GM23338 (cell line): ENCODE results near the gene ANGPTL3. TPM values are rescaled to one million over a fixed set of nuclear protein-coding genes. Genes with fewer than 3 reads are reported as not detected.

ENCODE experiments used
- ATAC-seq: fragments of 200-7000 bp; cut with Tn5 transposase; 3 replicates; pipeline ENCODE4 v1.9.1; 2020
- DNase-seq: peaks from one replicate; pipeline ENCODE4 v3.0.0-alpha.2; 2015; ENCODE audit warnings: low spot score
- H2AFZ ChIP-seq: fragments of 200-600 bp; sonication (generic); 2 replicates; pipeline ENCODE4 v1.8.0; 2016; ENCODE audit warnings: antibody characterized with exemption, mild to moderate bottlenecking, moderate library complexity
- H3F3A ChIP-seq: fragments of 200-600 bp; sonication (generic); replicated peaks from 2 replicates; pipeline ENCODE4 v1.8.0; 2017; ENCODE audit warnings: antibody characterized with exemption, mixed run types, low read depth
- H3K27ac ChIP-seq: fragments of 200-600 bp; sonication (generic); 2 replicates; pipeline ENCODE4 v1.6.1; 2016; ENCODE audit warnings: low read depth
- H3K27me3 ChIP-seq: fragments of 200-600 bp; sonication (generic); 2 replicates; pipeline ENCODE4 v1.8.0; 2016; ENCODE audit warnings: mild to moderate bottlenecking, mixed run types, moderate library complexity; ENCODE audit not compliant: insufficient read depth
- H3K36me3 ChIP-seq: fragments of 200-600 bp; sonication (generic); 2 replicates; pipeline ENCODE4 v1.8.0; 2016; ENCODE audit warnings: mild to moderate bottlenecking; ENCODE audit not compliant: insufficient read depth
- H3K4me1 ChIP-seq: fragments of 200-600 bp; sonication (generic); 2 replicates; pipeline ENCODE4 v1.8.0; 2016; ENCODE audit warnings: mild to moderate bottlenecking, moderate library complexity; ENCODE audit not compliant: insufficient read depth
- H3K4me2 ChIP-seq: fragments of 200-600 bp; sonication (generic); 2 replicates; pipeline ENCODE4 v1.7.1; 2017; ENCODE audit warnings: mixed run types
- H3K4me3 ChIP-seq: fragments of 200-600 bp; sonication (generic); 2 replicates; pipeline ENCODE4 v1.6.1; 2016; ENCODE audit warnings: mixed run types
- H3K79me2 ChIP-seq: fragments of 200-600 bp; sonication (generic); replicated peaks from 2 replicates; pipeline ENCODE4 v1.8.0; 2017; ENCODE audit warnings: mild to moderate bottlenecking; ENCODE audit not compliant: insufficient read depth
- H3K9me2 ChIP-seq: fragments of 200-600 bp; sonication (generic); 2 replicates; pipeline ENCODE4 v1.8.0; 2017; ENCODE audit not compliant: insufficient read depth
- H4K20me1 ChIP-seq: fragments of 200-600 bp; sonication (generic); replicated peaks from 2 replicates; pipeline ENCODE4 v1.8.0; 2017; ENCODE audit warnings: mild to moderate bottlenecking; ENCODE audit not compliant: insufficient read depth
- H3K27ac Mint-ChIP-seq: 2 replicates; pipeline ENCODE4 v1.8.0; 2020; ENCODE audit warnings: inconsistent platforms, mild to moderate bottlenecking, moderate library complexity, mixed read lengths
- H3K27me3 Mint-ChIP-seq: 3 replicates; pipeline ENCODE4 v1.8.0; 2022; ENCODE audit warnings: low read depth, mild to moderate bottlenecking, moderate library complexity, mixed read lengths, inconsistent platforms; ENCODE audit not compliant: insufficient read depth, poor library complexity
- H3K36me3 Mint-ChIP-seq: 3 replicates; pipeline ENCODE4 v1.8.0; 2021; ENCODE audit warnings: low read depth, mild to moderate bottlenecking, inconsistent platforms, moderate library complexity, mixed read lengths
- H3K4me1 Mint-ChIP-seq: 3 replicates; pipeline ENCODE4 v1.8.0; 2020; ENCODE audit warnings: mild to moderate bottlenecking, inconsistent platforms, mixed read lengths
- H3K4me3 Mint-ChIP-seq: 3 replicates; pipeline ENCODE4 v1.8.0; 2021; ENCODE audit warnings: moderate library complexity, mild to moderate bottlenecking, inconsistent platforms, mixed read lengths
- H3K9me3 Mint-ChIP-seq: 3 replicates; pipeline ENCODE4 v1.8.0; 2020; ENCODE audit warnings: moderate library complexity, mild to moderate bottlenecking, inconsistent platforms, mixed read lengths
- CREB1 ChIP-seq: fragments of 250-450 bp; sonication (Bioruptor Pico); IDR thresholded peaks from 2 replicates; pipeline ENCODE4 v1.5.0; 2020; ENCODE audit warnings: low read depth, mild to moderate bottlenecking, moderate library complexity
- EZH2phosphoT487 ChIP-seq: fragments of 200-600 bp; sonication (generic); IDR thresholded peaks from one replicate; pipeline ENCODE4 v1.8.1; 2018; ENCODE audit warnings: antibody characterized with exemption; ENCODE audit not compliant: unreplicated experiment
- JUNB ChIP-seq: IDR thresholded peaks from one replicate; pipeline ENCODE4 v1.6.1; 2016; ENCODE audit warnings: antibody characterized with exemption; ENCODE audit not compliant: unreplicated experiment
- NANOG ChIP-seq: IDR thresholded peaks from 2 replicates; pipeline ENCODE4 v1.6.1; 2016; ENCODE audit warnings: antibody characterized with exemption, borderline replicate concordance
- POLR2AphosphoS5 ChIP-seq: IDR thresholded peaks from 2 replicates; pipeline ENCODE4 v1.6.1; 2016; ENCODE audit warnings: antibody characterized with exemption, low read depth
- REST ChIP-seq: IDR thresholded peaks from one replicate; pipeline ENCODE4 v1.6.1; 2018; ENCODE audit warnings: antibody characterized with exemption; ENCODE audit not compliant: unreplicated experiment
- STAT1 ChIP-seq: IDR thresholded peaks from one replicate; pipeline ENCODE4 v1.6.1; 2016; ENCODE audit warnings: antibody characterized with exemption; ENCODE audit not compliant: unreplicated experiment
- ZNF114 ChIP-seq: fragments of 250-450 bp; sonication (Bioruptor Pico); IDR thresholded peaks from 2 replicates; pipeline ENCODE4 v1.5.0; 2020; ENCODE audit warnings: mild to moderate bottlenecking, moderate library complexity
- ZNF331 ChIP-seq: fragments of 250-450 bp; sonication (Bioruptor Pico); IDR thresholded peaks from 2 replicates; pipeline ENCODE4 v1.5.0; 2020; ENCODE audit warnings: low read depth, mild to moderate bottlenecking, moderate library complexity
- polyA plus RNA-seq: library from polyadenylated mRNA; unstranded; fragments of >200 nt; fragmentation: Nextera tagmentation; extraction: Ambion mirVana; gene quantifications from 2 replicates; pipeline ENCODE4 v1.2.1, GENCODE V29; 2016
- total RNA-seq: library from RNA; depleted of rRNA; stranded (reverse); fragments of >200 nt; shearing (Covaris generic); gene quantifications from 2 replicates; pipeline ENCODE4 v1.2.3, GENCODE V29; 2014
- TF ChIP-seq, protein P1 (sequence below): IDR thresholded peaks from 2 replicates; pipeline ENCODE4 v1.6.1; 2016; ENCODE audit warnings: antibody characterized with exemption
- TF ChIP-seq, protein P2 (sequence below), 2 experiments: fragments of 200-600 bp in 1 of 2; sonication (generic) in 1 of 2; conservative IDR thresholded peaks; 2 replicates each; pipeline versions ENCODE4 v1.5.1 to v1.6.1; 2016 to 2017; ENCODE audit warnings: antibody characterized with exemption in 2 of 2, low read depth in 2 of 2, mild to moderate bottlenecking in 2 of 2, moderate library complexity in 1 of 2
- TF ChIP-seq, protein P3 (sequence below): fragments of 250-450 bp; sonication (Bioruptor Pico); IDR thresholded peaks from 2 replicates; pipeline ENCODE4 v1.5.0; 2020; ENCODE audit warnings: mild to moderate bottlenecking, moderate library complexity

Gene ANGPTL3
- total and polyA plus RNA-seq, 2 experiments from 2014 or later = 0.16 TPM; not detected in 1

DNA sequence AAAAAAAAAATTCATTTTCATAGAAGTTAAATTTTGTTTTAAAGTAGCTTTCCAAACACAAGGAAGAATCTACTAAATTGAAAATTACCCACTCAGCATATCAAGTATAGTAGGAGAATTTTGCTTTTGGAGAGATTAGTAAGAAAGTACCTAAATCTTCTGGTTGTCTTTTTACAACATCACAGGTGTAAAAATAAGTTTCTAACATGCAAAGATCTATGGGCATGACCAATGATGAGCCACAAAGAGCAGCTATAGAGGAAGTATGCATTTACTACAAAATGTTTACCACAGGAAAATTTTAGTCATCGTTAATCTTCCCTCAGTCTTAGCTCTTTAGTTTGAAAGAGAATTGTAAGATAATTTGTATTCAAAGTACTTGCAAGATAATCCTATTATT lies 28.1 kb downstream of the ANGPTL3 start:
- Histone ChIP-seq H3K9me2 (no peaks in the 10 kb centered on the region), H3F3A (no peaks in the 10 kb centered on the region), H2AFZ (no peak overlapping the region), H3K27ac (no peak overlapping the region), H3K4me3 (no peak overlapping the region), H3K79me2 (no peaks in the 10 kb centered on the region), H3K36me3 (no peaks in the 10 kb centered on the region), H3K4me2 (no peak overlapping the region), H4K20me1 (no peaks in the 10 kb centered on the region), H3K27me3 (no peaks in the 10 kb centered on the region), H3K4me1 (no peaks in the 10 kb centered on the region)
- Mint-ChIP-seq H3K27ac (no peak overlapping the region), H3K4me1 (peaks cover 9% of the 10 kb centered on the region; the same call in 2 of the 3 replicates), H3K36me3 (no peaks in the 10 kb centered on the region), H3K27me3 (no peaks in the 10 kb centered on the region), H3K4me3 (no peak overlapping the region), H3K9me3 (no peaks in the 10 kb centered on the region)
- TF ChIP-seq JUNB (no peak), ZNF331 (no peak), STAT1 (no peak), ZNF114 (no peak), NANOG (no peak), REST (no peak), POLR2AphosphoS5 (no peak), EZH2phosphoT487 (no peak), CREB1 (CRISPR knock-in tag) (no peak)
- TF ChIP-seq, protein P1, sequence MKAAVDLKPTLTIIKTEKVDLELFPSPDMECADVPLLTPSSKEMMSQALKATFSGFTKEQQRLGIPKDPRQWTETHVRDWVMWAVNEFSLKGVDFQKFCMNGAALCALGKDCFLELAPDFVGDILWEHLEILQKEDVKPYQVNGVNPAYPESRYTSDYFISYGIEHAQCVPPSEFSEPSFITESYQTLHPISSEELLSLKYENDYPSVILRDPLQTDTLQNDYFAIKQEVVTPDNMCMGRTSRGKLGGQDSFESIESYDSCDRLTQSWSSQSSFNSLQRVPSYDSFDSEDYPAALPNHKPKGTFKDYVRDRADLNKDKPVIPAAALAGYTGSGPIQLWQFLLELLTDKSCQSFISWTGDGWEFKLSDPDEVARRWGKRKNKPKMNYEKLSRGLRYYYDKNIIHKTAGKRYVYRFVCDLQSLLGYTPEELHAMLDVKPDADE = no peak
- TF ChIP-seq, protein P2, sequence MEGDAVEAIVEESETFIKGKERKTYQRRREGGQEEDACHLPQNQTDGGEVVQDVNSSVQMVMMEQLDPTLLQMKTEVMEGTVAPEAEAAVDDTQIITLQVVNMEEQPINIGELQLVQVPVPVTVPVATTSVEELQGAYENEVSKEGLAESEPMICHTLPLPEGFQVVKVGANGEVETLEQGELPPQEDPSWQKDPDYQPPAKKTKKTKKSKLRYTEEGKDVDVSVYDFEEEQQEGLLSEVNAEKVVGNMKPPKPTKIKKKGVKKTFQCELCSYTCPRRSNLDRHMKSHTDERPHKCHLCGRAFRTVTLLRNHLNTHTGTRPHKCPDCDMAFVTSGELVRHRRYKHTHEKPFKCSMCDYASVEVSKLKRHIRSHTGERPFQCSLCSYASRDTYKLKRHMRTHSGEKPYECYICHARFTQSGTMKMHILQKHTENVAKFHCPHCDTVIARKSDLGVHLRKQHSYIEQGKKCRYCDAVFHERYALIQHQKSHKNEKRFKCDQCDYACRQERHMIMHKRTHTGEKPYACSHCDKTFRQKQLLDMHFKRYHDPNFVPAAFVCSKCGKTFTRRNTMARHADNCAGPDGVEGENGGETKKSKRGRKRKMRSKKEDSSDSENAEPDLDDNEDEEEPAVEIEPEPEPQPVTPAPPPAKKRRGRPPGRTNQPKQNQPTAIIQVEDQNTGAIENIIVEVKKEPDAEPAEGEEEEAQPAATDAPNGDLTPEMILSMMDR (conservative IDR thresholded peaks at IDR 0.05; ENCODE audit: low read depth in 2 of 2) = no peak
- no peak for DNase-seq
- no peak for ATAC-seq

GRCh38 chr1:62628506-62628905 lies 31.2 kb downstream of the ANGPTL3 start:
- Histone ChIP-seq H3K27ac (no peak overlapping the region), H3K4me1 (no peaks in the 10 kb centered on the region), H2AFZ (no peak overlapping the region), H3F3A (no peaks in the 10 kb centered on the region), H3K4me2 (no peak overlapping the region), H3K27me3 (no peaks in the 10 kb centered on the region), H3K79me2 (no peaks in the 10 kb centered on the region), H3K4me3 (no peak overlapping the region), H4K20me1 (no peaks in the 10 kb centered on the region), H3K9me2 (no peaks in the 10 kb centered on the region), H3K36me3 (peaks cover 5% of the 10 kb centered on the region; the same call in 1 of the 2 replicates)
- DNase-seq (no peak), ATAC-seq (no peak)
- no peaks in the 10 kb centered on the region for H3K9me3 Mint-ChIP-seq
- H3K36me3 Mint-ChIP-seq = peaks cover 5% of the 10 kb centered on the region; the same call in 2 of the 3 replicates
- H3K27ac Mint-ChIP-seq = no peak overlapping the region
- peaks cover 4% of the 10 kb centered on the region; the same call in 1 of the 3 replicates for H3K4me1 Mint-ChIP-seq
- no peaks in the 10 kb centered on the region for H3K27me3 Mint-ChIP-seq
- H3K4me3 Mint-ChIP-seq = no peak overlapping the region
- TF ChIP-seq, protein P3, sequence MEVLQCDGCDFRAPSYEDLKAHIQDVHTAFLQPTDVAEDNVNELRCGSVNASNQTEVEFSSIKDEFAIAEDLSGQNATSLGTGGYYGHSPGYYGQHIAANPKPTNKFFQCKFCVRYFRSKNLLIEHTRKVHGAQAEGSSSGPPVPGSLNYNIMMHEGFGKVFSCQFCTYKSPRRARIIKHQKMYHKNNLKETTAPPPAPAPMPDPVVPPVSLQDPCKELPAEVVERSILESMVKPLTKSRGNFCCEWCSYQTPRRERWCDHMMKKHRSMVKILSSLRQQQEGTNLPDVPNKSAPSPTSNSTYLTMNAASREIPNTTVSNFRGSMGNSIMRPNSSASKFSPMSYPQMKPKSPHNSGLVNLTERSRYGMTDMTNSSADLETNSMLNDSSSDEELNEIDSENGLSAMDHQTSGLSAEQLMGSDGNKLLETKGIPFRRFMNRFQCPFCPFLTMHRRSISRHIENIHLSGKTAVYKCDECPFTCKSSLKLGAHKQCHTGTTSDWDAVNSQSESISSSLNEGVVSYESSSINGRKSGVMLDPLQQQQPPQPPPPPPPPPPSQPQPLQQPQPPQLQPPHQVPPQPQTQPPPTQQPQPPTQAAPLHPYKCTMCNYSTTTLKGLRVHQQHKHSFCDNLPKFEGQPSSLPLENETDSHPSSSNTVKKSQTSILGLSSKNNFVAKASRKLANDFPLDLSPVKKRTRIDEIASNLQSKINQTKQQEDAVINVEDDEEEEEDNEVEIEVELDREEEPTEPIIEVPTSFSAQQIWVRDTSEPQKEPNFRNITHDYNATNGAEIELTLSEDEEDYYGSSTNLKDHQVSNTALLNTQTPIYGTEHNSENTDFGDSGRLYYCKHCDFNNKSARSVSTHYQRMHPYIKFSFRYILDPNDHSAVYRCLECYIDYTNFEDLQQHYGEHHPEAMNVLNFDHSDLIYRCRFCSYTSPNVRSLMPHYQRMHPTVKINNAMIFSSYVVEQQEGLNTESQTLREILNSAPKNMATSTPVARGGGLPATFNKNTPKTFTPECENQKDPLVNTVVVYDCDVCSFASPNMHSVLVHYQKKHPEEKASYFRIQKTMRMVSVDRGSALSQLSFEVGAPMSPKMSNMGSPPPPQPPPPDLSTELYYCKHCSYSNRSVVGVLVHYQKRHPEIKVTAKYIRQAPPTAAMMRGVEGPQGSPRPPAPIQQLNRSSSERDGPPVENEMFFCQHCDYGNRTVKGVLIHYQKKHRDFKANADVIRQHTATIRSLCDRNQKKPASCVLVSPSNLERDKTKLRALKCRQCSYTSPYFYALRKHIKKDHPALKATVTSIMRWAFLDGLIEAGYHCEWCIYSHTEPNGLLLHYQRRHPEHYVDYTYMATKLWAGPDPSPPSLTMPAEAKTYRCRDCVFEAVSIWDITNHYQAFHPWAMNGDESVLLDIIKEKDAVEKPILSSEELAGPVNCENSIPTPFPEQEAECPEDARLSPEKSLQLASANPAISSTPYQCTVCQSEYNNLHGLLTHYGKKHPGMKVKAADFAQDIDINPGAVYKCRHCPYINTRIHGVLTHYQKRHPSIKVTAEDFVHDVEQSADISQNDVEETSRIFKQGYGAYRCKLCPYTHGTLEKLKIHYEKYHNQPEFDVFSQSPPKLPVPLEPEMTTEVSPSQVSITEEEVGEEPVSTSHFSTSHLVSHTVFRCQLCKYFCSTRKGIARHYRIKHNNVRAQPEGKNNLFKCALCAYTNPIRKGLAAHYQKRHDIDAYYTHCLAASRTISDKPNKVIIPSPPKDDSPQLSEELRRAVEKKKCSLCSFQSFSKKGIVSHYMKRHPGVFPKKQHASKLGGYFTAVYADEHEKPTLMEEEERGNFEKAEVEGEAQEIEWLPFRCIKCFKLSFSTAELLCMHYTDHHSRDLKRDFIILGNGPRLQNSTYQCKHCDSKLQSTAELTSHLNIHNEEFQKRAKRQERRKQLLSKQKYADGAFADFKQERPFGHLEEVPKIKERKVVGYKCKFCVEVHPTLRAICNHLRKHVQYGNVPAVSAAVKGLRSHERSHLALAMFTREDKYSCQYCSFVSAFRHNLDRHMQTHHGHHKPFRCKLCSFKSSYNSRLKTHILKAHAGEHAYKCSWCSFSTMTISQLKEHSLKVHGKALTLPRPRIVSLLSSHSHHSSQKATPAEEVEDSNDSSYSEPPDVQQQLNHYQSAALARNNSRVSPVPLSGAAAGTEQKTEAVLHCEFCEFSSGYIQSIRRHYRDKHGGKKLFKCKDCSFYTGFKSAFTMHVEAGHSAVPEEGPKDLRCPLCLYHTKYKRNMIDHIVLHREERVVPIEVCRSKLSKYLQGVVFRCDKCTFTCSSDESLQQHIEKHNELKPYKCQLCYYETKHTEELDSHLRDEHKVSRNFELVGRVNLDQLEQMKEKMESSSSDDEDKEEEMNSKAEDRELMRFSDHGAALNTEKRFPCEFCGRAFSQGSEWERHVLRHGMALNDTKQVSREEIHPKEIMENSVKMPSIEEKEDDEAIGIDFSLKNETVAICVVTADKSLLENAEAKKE (CRISPR knock-in tag) = no peak
